Heart left ventricle (tissue), 13 donors: ENCODE measurements around the gene MB21D2.

Experiments used
- CTCF ChIP-seq, 12 donors: fragments of 200-600 bp; sonication (generic) in 4 of 12; IDR thresholded peaks; one replicate each; pipeline versions ENCODE4 v1.5.0 to v1.8.0; 2018 to 2022; ENCODE audit warnings: antibody characterized with exemption in 12 of 12, mild to moderate bottlenecking in 5 of 12
- POLR2A ChIP-seq, 2 donors: fragments of 450-650 bp; IDR thresholded peaks; one replicate each; pipeline ENCODE4 v1.6.1; 2017; ENCODE audit warnings: antibody characterized with exemption in 2 of 2, mild to moderate bottlenecking in 2 of 2, moderate library complexity in 2 of 2
- donor health status: ischemic (EF 13 %, LVEDD 7.1; RV severe dilation, severe dysfunction).
- donor health status: DM: no; HTN: yes; CAD: no.
- donor health status: DM: no; HTN: no; CAD: no.
- donor health status: ischemic (EF 25% LVEDD 6.9; RV normal size, moderate dysfunction).
- donor health status: ischemic (EF 25% LVEDD 5.7; RV mildly dilated, moderate dysfunction).
- donor health status: ischemic (EF 35%, LVEDD 5.7; RV mildly dilated, moderate dysfunction).
- donor health status: nonischemic (EF 11% LVEDD 7.7; RV severe dilation, severe dysfunction).
- donor health status: DM: yes; HTN: yes; CAD: no.
- donor health status: PGD.
- donor health status: ischemic (EF 29% LVEDD 5.4; RV normal size, mild dysfunction).
- donor health status: nonischemic (EF 23%, LVEDD 6.1; RV moderate dilation, normal function).

GRCh38 chr3:192904632-192905289 lies 12.9 kb downstream of the MB21D2 start:
- TF ChIP-seq POLR2A (IDR thresholded peaks at IDR 0.05) (no peak), CTCF (IDR thresholded peaks at IDR 0.05) (no peak)
